Fibroblast of villous mesenchyme (primary cell): ENCODE measurements around the gene NIN. TPM values are rescaled to one million over a fixed set of nuclear protein-coding genes. Genes with fewer than 3 reads are reported as not detected.
A peak's percentile ranks its signal among the peaks of the same experiment; 100 is the strongest.

ENCODE experiments used
- DNase-seq: peaks from one replicate; pipeline ENCODE4 v3.0.0-alpha.2; 2010; ENCODE audit warnings: low read depth
- H3K4me3 ChIP-seq: 2 replicates; pipeline ENCODE4 v1.5.1; 2011; ENCODE audit warnings: low read depth, mild to moderate bottlenecking, low read length
- total RNA-seq: library from RNA; depleted of rRNA; stranded (reverse); fragments of >200 nt; gene quantifications from 2 replicates; pipeline ENCODE4 v1.2.3, GENCODE V29; 2012
- TF ChIP-seq, protein P1 (sequence below): IDR thresholded peaks from 2 replicates; pipeline ENCODE4 v1.5.1; 2012; ENCODE audit warnings: low read depth, mild to moderate bottlenecking, low read length; ENCODE audit not compliant: insufficient read depth

The NIN gene
- total RNA-seq, 1 donor: 29.8 TPM

DNA sequence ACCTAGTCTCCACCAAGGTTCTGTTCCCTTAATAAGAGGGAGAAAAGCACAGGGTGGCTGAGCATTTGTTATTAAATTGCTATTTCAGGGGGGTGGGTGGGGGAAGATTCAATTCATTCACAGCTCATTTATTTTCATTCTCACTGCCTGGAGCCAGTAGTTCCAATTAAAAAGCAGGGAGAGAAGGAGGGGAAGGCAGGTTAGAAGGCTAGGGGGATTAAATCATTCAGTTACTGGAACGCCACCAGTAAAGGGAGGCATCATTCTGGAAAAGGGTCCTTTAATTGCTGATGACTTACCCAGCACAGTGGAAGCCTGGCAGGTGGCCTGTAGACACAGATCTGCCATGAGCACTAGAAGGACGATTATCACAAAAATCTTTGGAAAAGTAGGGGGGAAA is 47.4 kb downstream of the NIN start:
- H3K4me3 ChIP-seq: no peak overlapping the region
- TF ChIP-seq, protein P1, sequence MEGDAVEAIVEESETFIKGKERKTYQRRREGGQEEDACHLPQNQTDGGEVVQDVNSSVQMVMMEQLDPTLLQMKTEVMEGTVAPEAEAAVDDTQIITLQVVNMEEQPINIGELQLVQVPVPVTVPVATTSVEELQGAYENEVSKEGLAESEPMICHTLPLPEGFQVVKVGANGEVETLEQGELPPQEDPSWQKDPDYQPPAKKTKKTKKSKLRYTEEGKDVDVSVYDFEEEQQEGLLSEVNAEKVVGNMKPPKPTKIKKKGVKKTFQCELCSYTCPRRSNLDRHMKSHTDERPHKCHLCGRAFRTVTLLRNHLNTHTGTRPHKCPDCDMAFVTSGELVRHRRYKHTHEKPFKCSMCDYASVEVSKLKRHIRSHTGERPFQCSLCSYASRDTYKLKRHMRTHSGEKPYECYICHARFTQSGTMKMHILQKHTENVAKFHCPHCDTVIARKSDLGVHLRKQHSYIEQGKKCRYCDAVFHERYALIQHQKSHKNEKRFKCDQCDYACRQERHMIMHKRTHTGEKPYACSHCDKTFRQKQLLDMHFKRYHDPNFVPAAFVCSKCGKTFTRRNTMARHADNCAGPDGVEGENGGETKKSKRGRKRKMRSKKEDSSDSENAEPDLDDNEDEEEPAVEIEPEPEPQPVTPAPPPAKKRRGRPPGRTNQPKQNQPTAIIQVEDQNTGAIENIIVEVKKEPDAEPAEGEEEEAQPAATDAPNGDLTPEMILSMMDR: no peak
- DNase-seq: no peak

DNA sequence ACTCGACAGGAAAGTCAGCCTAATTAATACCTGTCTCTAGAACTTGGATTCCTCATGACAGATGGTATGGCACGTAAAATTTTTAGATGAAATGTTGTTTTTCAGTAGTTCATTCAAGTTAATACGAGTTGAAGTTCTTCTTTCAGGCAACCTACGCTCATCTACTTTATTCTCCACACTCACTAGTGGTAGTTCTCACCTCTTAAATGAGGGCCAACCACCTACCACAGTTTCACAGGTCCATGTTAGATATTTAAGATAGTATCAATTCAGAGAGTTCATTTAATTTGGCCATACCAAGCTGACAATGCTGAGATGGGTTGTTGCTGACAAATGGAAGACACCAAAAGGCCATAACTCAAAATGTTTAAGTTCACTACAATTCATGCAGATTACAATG is 50.6 kb downstream of the NIN start:
- DNase-seq: no peak
- TF ChIP-seq, protein P1: no peak
- no peak overlapping the region for H3K4me3 ChIP-seq

DNA sequence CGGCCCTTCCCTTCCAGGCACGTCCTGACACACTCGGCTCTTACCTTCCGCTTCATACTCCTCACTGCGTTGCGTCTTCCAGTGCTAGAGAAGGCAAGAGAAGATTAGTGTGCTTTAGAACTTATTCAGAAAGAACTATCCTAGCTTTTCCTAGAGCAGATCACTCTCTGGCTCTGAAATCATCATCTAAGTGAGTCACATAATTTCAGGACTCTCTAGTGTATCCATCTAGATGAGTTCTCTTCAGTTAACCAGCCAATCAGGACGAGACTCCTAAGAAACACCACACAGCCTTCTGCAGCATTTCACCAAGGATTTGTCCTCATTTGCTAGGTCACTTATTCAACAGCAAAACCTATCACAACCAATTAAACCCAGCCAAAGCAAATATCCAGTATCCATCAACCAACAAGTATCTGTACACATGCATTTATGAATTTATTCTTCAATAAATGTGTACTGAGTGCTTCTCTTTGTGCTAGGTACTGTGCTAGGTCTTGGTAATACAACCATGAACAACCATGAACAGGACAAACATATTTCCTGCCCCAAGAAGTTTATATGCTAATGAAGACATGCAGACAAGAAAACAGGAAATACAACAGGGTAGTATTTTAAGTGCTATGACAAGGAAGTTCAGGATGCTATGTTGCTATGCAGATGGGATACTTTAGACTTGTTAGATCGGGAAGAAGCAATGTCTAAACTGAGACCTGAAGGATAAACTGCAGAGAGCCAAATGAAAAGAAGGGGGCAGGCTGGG is 52.1 kb downstream of the NIN start:
- no peak for DNase-seq
- TF ChIP-seq, protein P1: no peak
- H3K4me3 ChIP-seq: no peak overlapping the region

DNA sequence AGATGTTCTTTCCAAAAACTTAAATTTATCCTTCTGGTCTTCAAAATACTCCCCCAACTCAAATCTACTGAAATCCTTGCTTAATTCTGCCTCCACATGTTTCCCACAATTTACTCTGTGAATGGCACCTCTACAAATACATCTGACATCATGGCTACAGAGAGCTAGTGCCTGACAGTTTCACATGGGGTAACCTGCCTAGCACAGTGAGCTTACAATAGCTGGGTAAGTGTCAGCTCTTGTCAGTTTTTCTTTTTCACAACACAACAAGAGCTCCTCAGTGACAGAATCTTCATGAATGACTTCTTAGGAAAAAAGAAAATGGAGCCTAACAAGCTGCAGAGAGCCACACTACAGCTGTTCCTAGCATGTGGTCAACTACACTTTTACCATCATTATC is 54.4 kb downstream of the NIN start:
- TF ChIP-seq, protein P1: no peak
- no peak for DNase-seq
- H3K4me3 ChIP-seq: no peak overlapping the region

DNA sequence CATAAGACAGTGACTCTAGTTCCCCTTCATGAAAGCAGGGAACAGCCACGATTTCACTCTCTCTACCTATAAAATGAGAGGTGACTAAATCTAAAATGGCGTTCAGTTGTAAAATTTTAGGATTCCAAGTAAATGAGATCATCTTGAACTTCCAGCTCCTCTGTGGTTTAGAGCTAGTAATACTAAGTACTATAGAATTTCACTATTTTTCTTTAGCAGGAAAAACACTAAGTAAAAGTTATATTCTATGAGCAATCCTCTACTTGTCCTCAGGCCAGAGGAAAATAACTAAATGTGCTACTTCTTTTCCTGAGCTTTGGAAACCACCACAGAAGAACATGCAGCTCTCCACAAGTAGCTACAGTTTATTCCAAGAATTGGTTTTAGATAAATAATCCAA is 55.6 kb downstream of the NIN start:
- TF ChIP-seq, protein P1: no peak
- DNase-seq: peak; percentile 85
- H3K4me3 ChIP-seq: no peak overlapping the region

DNA sequence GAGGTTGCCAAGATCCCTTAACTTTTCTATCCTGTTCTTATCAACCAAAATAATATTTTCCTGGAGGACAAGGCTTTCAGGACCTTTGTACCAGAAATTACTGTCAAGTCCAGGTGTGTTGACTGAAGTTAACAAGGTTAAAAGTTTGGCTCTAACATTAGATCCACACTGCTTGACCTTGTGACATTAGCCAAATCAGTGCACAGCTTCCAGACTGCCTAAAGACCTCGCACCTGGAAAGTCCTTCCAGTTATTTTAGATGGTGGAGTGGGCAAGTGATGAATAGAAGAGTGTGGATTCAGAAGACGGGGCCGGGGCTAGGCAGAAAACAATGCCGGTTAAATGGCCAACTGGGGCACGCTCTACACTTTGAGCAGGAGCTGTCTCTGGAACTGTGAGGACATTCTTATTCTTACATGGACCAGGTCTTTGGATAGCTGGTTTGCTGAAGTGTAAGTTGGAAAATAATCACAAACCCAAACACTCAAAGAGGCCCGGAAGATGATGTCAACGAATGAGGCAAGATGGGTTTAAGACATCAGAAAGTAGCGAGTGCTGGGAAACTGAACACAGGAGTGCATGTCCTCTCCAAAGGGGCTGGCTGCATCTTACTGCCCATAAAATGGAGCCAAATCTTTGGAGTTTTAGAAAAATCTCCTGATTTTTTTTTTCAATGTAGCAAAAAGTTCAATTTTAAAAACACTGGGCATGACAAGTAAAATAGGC is 56.3 kb downstream of the NIN start:
- TF ChIP-seq, protein P1: no peak
- no peak for DNase-seq
- no peak overlapping the region for H3K4me3 ChIP-seq
